Right lobe of liver (tissue), 4 donors: Measurements from ENCODE around the gene CCK.

Experiments
- POLR2A ChIP-seq: fragments of 450-650 bp; IDR thresholded peaks from one replicate; pipeline ENCODE4 v1.6.1; 2017; ENCODE audit warnings: antibody characterized with exemption, mild to moderate bottlenecking
- TF ChIP-seq, protein P1 (sequence below), 4 donors: fragments of 200-600 bp in 3 of 4; fragments of 450-650 bp in 1 of 4; IDR thresholded peaks; one replicate each; pipeline versions ENCODE4 v1.5.1 to v1.8.0; 2016 to 2022; ENCODE audit warnings: antibody characterized with exemption in 4 of 4, mild to moderate bottlenecking in 2 of 4
- donor health status: DM: no; HTN: no; CAD: no.
- donor health status: DM: no; HTN: no; CAD: no.
- donor health status: DM: no; HTN: yes; CAD: no.

- TF ChIP-seq, protein P1, sequence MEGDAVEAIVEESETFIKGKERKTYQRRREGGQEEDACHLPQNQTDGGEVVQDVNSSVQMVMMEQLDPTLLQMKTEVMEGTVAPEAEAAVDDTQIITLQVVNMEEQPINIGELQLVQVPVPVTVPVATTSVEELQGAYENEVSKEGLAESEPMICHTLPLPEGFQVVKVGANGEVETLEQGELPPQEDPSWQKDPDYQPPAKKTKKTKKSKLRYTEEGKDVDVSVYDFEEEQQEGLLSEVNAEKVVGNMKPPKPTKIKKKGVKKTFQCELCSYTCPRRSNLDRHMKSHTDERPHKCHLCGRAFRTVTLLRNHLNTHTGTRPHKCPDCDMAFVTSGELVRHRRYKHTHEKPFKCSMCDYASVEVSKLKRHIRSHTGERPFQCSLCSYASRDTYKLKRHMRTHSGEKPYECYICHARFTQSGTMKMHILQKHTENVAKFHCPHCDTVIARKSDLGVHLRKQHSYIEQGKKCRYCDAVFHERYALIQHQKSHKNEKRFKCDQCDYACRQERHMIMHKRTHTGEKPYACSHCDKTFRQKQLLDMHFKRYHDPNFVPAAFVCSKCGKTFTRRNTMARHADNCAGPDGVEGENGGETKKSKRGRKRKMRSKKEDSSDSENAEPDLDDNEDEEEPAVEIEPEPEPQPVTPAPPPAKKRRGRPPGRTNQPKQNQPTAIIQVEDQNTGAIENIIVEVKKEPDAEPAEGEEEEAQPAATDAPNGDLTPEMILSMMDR (IDR thresholded peaks at IDR 0.05), result no peak
- TF ChIP-seq POLR2A, result no peak
These were observed 32.3 kb upstream of the CCK start for GRCh38 chr3:42298259-42298658.
